Epithelial cell of esophagus (primary cell): ENCODE measurements around the gene ABL1.

Experiments used
- DNase-seq: peaks from one replicate; pipeline ENCODE4 v3.0.0; 2010; ENCODE audit warnings: low read depth
- H3K4me3 ChIP-seq: 2 replicates; pipeline ENCODE4 v1.5.1; 2011; ENCODE audit warnings: mild to moderate bottlenecking, low read length, control low read depth
- CTCF ChIP-seq: IDR thresholded peaks from 2 replicates; pipeline ENCODE4 v1.5.1; 2011; ENCODE audit warnings: low read depth, mild to moderate bottlenecking, low read length, control low read depth, inconsistent platforms; ENCODE audit not compliant: insufficient read depth; ENCODE audit errors: missing control alignments

The ABL1 gene

GRCh38 chr9:130869250-130869649, 34.2 kb downstream of the ABL1 start:
- no peak overlapping the region for H3K4me3 ChIP-seq
- no peak for DNase-seq
- TF ChIP-seq CTCF: no peak

GRCh38 chr9:130870491-130871381, 35.7 kb downstream of the ABL1 start:
- DNase-seq: no peak
- no peak for TF ChIP-seq CTCF

GRCh38 chr9:130871395-130872062, 36.5 kb downstream of the ABL1 start:
- DNase-seq: no peak
- TF ChIP-seq CTCF: no peak

More at GRCh38 chr9:130870491-130871381, 35.7 kb downstream of the ABL1 start:
- H3K4me3 ChIP-seq: no peak overlapping the region

GRCh38 chr9:130872093-130872492, 37.0 kb downstream of the ABL1 start:
- TF ChIP-seq CTCF: no peak
- DNase-seq: no peak
- no peak overlapping the region for H3K4me3 ChIP-seq

More at GRCh38 chr9:130871395-130872062, 36.5 kb downstream of the ABL1 start:
- H3K4me3 ChIP-seq: no peak overlapping the region

- DNase-seq: no peak
- TF ChIP-seq CTCF: no peak
- H3K4me3 ChIP-seq: no peak overlapping the region
These were observed 37.5 kb downstream of the ABL1 start for GRCh38 chr9:130872508-130872907.

GRCh38 chr9:130872912-130873503, 38.0 kb downstream of the ABL1 start:
- H3K4me3 ChIP-seq: no peak overlapping the region
- no peak for TF ChIP-seq CTCF
- no peak for DNase-seq
